Esophagus muscularis mucosa (tissue), 4 donors: ENCODE data around the gene GIGYF1. TPM values are rescaled to one million over a fixed set of nuclear protein-coding genes. Genes with fewer than 3 reads are reported as not detected.
"Not testable (repeated sequence)": the region's sequence is repeated elsewhere in the genome, so short reads cannot be mapped to it uniquely, and the experiment has no call there.

ENCODE experiments used
- DNase-seq: peaks from one replicate; pipeline ENCODE4 v3.0.0-alpha.2; 2017; ENCODE audit errors: extremely low spot score
- H3K27ac ChIP-seq, 4 donors: fragments of 200-600 bp; sonication (generic); replicated peaks in 1 of 4; 1 replicate in 3 of 4; 2 replicates in 1 of 4; pipeline ENCODE4 v1.5.1; 2016 to 2019; ENCODE audit warnings: mild to moderate bottlenecking in 1 of 4
- H3K27me3 ChIP-seq, 4 donors: fragments of 200-600 bp; sonication (generic); one replicate each; pipeline versions ENCODE4 v1.5.1 to v1.6.0; 2016 to 2019
- H3K36me3 ChIP-seq, 4 donors: fragments of 200-600 bp; sonication (generic); one replicate each; pipeline ENCODE4 v1.5.1; 2016 to 2019
- H3K4me1 ChIP-seq, 4 donors: fragments of 200-600 bp; sonication (generic); one replicate each; pipeline ENCODE4 v1.5.1; 2016 to 2019
- H3K4me3 ChIP-seq, 4 donors: fragments of 200-600 bp; sonication (generic); 1 replicate in 2 of 4; 2 replicates in 2 of 4; pipeline ENCODE4 v1.5.1; 2016 to 2019; ENCODE audit warnings: mild to moderate bottlenecking in 4 of 4, moderate library complexity in 1 of 4
- H3K9me3 ChIP-seq, 4 donors: fragments of 200-600 bp; sonication (generic); 1 replicate in 3 of 4; 2 replicates in 1 of 4; pipeline ENCODE4 v1.5.1; 2016 to 2019
- CTCF ChIP-seq, 3 experiments: fragments of 200-600 bp in 2 of 3; fragments of 450-650 bp in 1 of 3; sonication (generic) in 2 of 3; IDR thresholded peaks; one replicate each; pipeline ENCODE4 v1.5.1; 2017 to 2019; ENCODE audit warnings: antibody characterized with exemption in 3 of 3, mild to moderate bottlenecking in 2 of 3, moderate library complexity in 1 of 3
- EP300 ChIP-seq: sonication (generic); formaldehyde crosslinking; IDR thresholded peaks from one replicate; pipeline ENCODE4 v1.6.1; 2017; ENCODE audit warnings: antibody characterized with exemption
- POLR2A ChIP-seq: fragments of 450-650 bp; IDR thresholded peaks from one replicate; pipeline ENCODE4 v1.6.1; 2017; ENCODE audit warnings: antibody characterized with exemption, moderate library complexity, mild to moderate bottlenecking, low read depth
- POLR2AphosphoS5 ChIP-seq, 2 donors: sonication (generic); formaldehyde crosslinking; IDR thresholded peaks; one replicate each; pipeline ENCODE4 v1.6.1; 2017; ENCODE audit warnings: antibody characterized with exemption in 2 of 2
- WGBS: methylation state at CpG from one replicate; pipeline ENCODE4 v1.1.5; 2018; 5-methylcytosine and 5-hydroxymethylcytosine counted together
- intact Hi-C: fragments of 100-400 bp; cut with DNase I; formaldehyde crosslinking; loops from one replicate; pipeline ENCODE4 v1.15.1; 2023
- total RNA-seq, 4 donors: library from RNA; depleted of rRNA; stranded (reverse); fragments of >200 nt; gene quantifications; one replicate each; pipeline versions ENCODE4 v1.1.0 to v1.2.1, GENCODE V29; 2016

Gene GIGYF1
- total RNA-seq, 4 donors from 2014 or later: 19.5 to 33.5 (median 30.9) TPM

GRCh38 chr7:100668069-100668449, 26.0 kb downstream of the GIGYF1 start:
- no peak for TF ChIP-seq POLR2A
- TF ChIP-seq POLR2AphosphoS5 (IDR thresholded peaks at IDR 0.05): no peak
- TF ChIP-seq CTCF (IDR thresholded peaks at IDR 0.05): no peak
- TF ChIP-seq EP300: no peak
- H3K36me3 ChIP-seq: no peaks in the 10 kb centered on the region
- 75% methylated on average over 2 of the region's 2 CpGs for WGBS
- H3K27me3 ChIP-seq: no peaks in the 10 kb centered on the region
- H3K4me3 ChIP-seq: no peak overlapping the region
- intact Hi-C loops: no loop called here
- DNase-seq: no peak
- H3K9me3 ChIP-seq: no peaks in the 10 kb centered on the region
- peaks cover 3 to 10% (median 5%) of the 10 kb centered on the region in 4 donors for H3K4me1 ChIP-seq
- H3K27ac ChIP-seq: peak overlapping the region in 2 of 4 donors; percentile 8 to 16

- no peak for TF ChIP-seq POLR2A
- no peak for TF ChIP-seq EP300
- no peak for TF ChIP-seq CTCF (IDR thresholded peaks at IDR 0.05)
- no peak for TF ChIP-seq POLR2AphosphoS5 (IDR thresholded peaks at IDR 0.05)
- intact Hi-C loops: no loop called here
- no peaks in the 10 kb centered on the region for H3K27me3 ChIP-seq
- DNase-seq: no peak
- H3K9me3 ChIP-seq: no peaks in the 10 kb centered on the region
- no peak overlapping the region for H3K4me3 ChIP-seq
- no peaks in the 10 kb centered on the region for H3K36me3 ChIP-seq
- WGBS: 78% methylated on average over 16 of the region's 16 CpGs
- peak overlapping the region in 2 of 4 donors; percentile 8 to 16 for H3K27ac ChIP-seq
- H3K4me1 ChIP-seq: peaks cover 0 to 5% (median 0%) of the 10 kb centered on the region in 4 donors
These were observed 26.6 kb downstream of the GIGYF1 start for GRCh38 chr7:100667331-100668068.

GRCh38 chr7:100665168-100665726, 28.8 kb downstream of the GIGYF1 start:
- no peak for DNase-seq
- no peak for TF ChIP-seq CTCF (IDR thresholded peaks at IDR 0.05)
- TF ChIP-seq POLR2AphosphoS5 (IDR thresholded peaks at IDR 0.05): no peak
- no peak for TF ChIP-seq EP300
- TF ChIP-seq POLR2A: no peak
- Histone ChIP-seq H3K4me1 (peaks cover 0 to 5% (median 0%) of the 10 kb centered on the region in 4 donors), H3K36me3 (no peaks in the 10 kb centered on the region), H3K27ac (no peak overlapping the region), H3K4me3 (no peak overlapping the region), H3K9me3 (no peaks in the 10 kb centered on the region), H3K27me3 (peaks cover 0 to 8% (median 0%) of the 10 kb centered on the region in 4 donors)
- intact Hi-C loops: no loop called here
- 92% methylated on average over 5 of the region's 5 CpGs for WGBS

- intact Hi-C loops, H3K4me3 ChIP-seq, H3K9me3 ChIP-seq, H3K36me3 ChIP-seq, H3K4me1 ChIP-seq, H3K27ac ChIP-seq, DNase-seq: not testable (repeated sequence)
- 81% methylated on average over 12 of the region's 12 CpGs for WGBS
- H3K27me3 ChIP-seq: peaks cover 0 to 32% (median under 1%) of the 10 kb centered on the region in 4 donors
These were observed 31.8 kb downstream of the GIGYF1 start for GRCh38 chr7:100662194-100662776.

GRCh38 chr7:100655908-100656674, 38.0 kb downstream of the GIGYF1 start, which contains the start of gene ACTL6B:
Gene ACTL6B (minus strand): TSS chr7:100656448. CDS start chr7:100656354, 94 bp downstream.
- 14% methylated on average over 7 of the region's 63 CpGs for WGBS
- intact Hi-C loops: no loop called here
- peaks cover 0 to 87% (median 27%) of the 10 kb centered on the region in 4 donors for H3K27me3 ChIP-seq

More at GRCh38 chr7:100655908-100656674, 38.0 kb downstream of the GIGYF1 start, which contains the start of gene ACTL6B:
- Histone ChIP-seq H3K4me1 (peaks cover 0 to 10% (median 4%) of the 10 kb centered on the region in 4 donors), H3K4me3 (no peak within 1 kb of the TSS), H3K9me3 (no peaks in the 10 kb centered on the region), H3K36me3 (no peaks in the 10 kb centered on the region), H3K27ac (no peak within 1 kb of the TSS)
- TF ChIP-seq CTCF (IDR thresholded peaks at IDR 0.05) (no peak), POLR2A (no peak), EP300 (no peak), POLR2AphosphoS5 (IDR thresholded peaks at IDR 0.05) (no peak)
- DNase-seq: no peak
